ENCODE measurements around the gene FBF1. TPM values are rescaled to one million over a fixed set of nuclear protein-coding genes. Genes with fewer than 3 reads are reported as not detected.

FBF1 gene
- total RNA-seq, 1 experiment from 2014 or later = 8.3 TPM

- H3K4ac ChIP-seq (ENCODE audit: low read depth, low read length) = no peak overlapping the region
- H3T11ph ChIP-seq (ENCODE audit: low read length) = no peak overlapping the region
- TF ChIP-seq CTCF (conservative IDR thresholded peaks at IDR 0.05) = no peak
- no CpG with 5 or more reads among the region's 4 CpGs for WGBS (ENCODE audit: extremely low coverage, insufficient read length, low lambda C conversion rate)
- H2BK15ac ChIP-seq (ENCODE audit: low read depth, low read length) = no peak overlapping the region
- H3K23ac ChIP-seq (ENCODE audit: insufficient read length, low read depth, low read length) = no peak overlapping the region
- H3K4me2 ChIP-seq (ENCODE audit: insufficient read depth, insufficient read length, low read length) = no peak overlapping the region
- H2BK12ac ChIP-seq (ENCODE audit: insufficient read length, low read depth, low read length) = no peak overlapping the region
- DNase-seq = no peak
- H2BK5ac ChIP-seq (ENCODE audit: insufficient read length, low read length) = no peak overlapping the region
- H2AFZ ChIP-seq (ENCODE audit: low read length) = no peak overlapping the region
- H4K20me1 ChIP-seq (ENCODE audit: control insufficient read depth, insufficient read depth, insufficient read length) = no peaks in the 10 kb centered on the region
- peaks cover 2% of the 10 kb centered on the region; the same call in 1 of the 2 replicates for H3K79me2 ChIP-seq (ENCODE audit: insufficient read depth, low read length)
- H3K23me2 ChIP-seq (ENCODE audit: insufficient read length, low read depth, low read length, poor library complexity, severe bottlenecking) = no peaks in the 10 kb centered on the region
- H3K9me3 Mint-ChIP-seq = no peaks in the 10 kb centered on the region
- no peak overlapping the region for H3K9ac ChIP-seq (ENCODE audit: extremely low read depth, insufficient read length, low read length)
- H3K9me3 ChIP-seq (ENCODE audit: control insufficient read depth, low read depth, low read length) = no peaks in the 10 kb centered on the region
- no peak overlapping the region for H4K5ac ChIP-seq (ENCODE audit: insufficient read length, low read depth, low read length)
- no peak overlapping the region for H4K8ac ChIP-seq (replicated peaks; ENCODE audit: insufficient read length, low read depth, low read length)
- no peaks in the 10 kb centered on the region for H3K27me3 Mint-ChIP-seq (ENCODE audit: low read depth)
- H3K36me3 Mint-ChIP-seq (ENCODE audit: insufficient read depth in 1 of 3, low read depth in 3 of 3) = peaks cover 5 to 26% (median 20%) of the 10 kb centered on the region in 3 experiments; a peak in 6 of 7 replicates
- no peak overlapping the region for H2AK5ac ChIP-seq (ENCODE audit: insufficient read length, low read length)
- no peak overlapping the region for H3K4me3 Mint-ChIP-seq
- H3K56ac ChIP-seq (ENCODE audit: insufficient read length, low read depth, low read length) = no peak overlapping the region
- H3K27ac Mint-ChIP-seq = no peak overlapping the region
- H3K79me1 ChIP-seq (ENCODE audit: insufficient read depth, low read depth, low read length, poor library complexity, severe bottlenecking) = no peaks in the 10 kb centered on the region
- H3K4me1 Mint-ChIP-seq = peaks cover 24 to 33% of the 10 kb centered on the region in 2 experiments
- H4K91ac ChIP-seq (ENCODE audit: insufficient read length, low read depth, low read length) = no peak overlapping the region
- H3K18ac ChIP-seq (ENCODE audit: insufficient read length, low read depth, low read length) = no peak overlapping the region
- peaks cover 8% of the 10 kb centered on the region; the same call in 1 of the 2 replicates for H3K4me1 ChIP-seq (ENCODE audit: insufficient read depth, low read length)
- H2BK120ac ChIP-seq (ENCODE audit: low read depth, low read length, poor library complexity, severe bottlenecking) = no peak overlapping the region
- H3K27ac ChIP-seq (ENCODE audit: insufficient read length, low read depth, low read length) = no peak overlapping the region
- no peak overlapping the region for H3K14ac ChIP-seq (ENCODE audit: insufficient read depth, low read length)
- H2BK20ac ChIP-seq (ENCODE audit: low read depth, low read length, poor library complexity, severe bottlenecking) = no peak overlapping the region
- no peaks in the 10 kb centered on the region for H3K27me3 ChIP-seq (ENCODE audit: insufficient read depth, low read length)
These were observed 46.2 kb upstream of the FBF1 start for GRCh38 chr17:75987041-75987440.

All from H9 (cell line).